NCI-H128 (cell line): ENCODE measurements around the gene CFAP46.
"Not testable (repeated sequence)": the region's sequence is repeated elsewhere in the genome, so short reads cannot be mapped to it uniquely, and the experiment has no call there.

Source experiments
- DNase-seq: peaks from one replicate; lab custom pipeline; 2025; ENCODE audit not compliant: unreplicated experiment; lab: John Stamatoyannopoulos, UW

CFAP46 gene

DNA sequence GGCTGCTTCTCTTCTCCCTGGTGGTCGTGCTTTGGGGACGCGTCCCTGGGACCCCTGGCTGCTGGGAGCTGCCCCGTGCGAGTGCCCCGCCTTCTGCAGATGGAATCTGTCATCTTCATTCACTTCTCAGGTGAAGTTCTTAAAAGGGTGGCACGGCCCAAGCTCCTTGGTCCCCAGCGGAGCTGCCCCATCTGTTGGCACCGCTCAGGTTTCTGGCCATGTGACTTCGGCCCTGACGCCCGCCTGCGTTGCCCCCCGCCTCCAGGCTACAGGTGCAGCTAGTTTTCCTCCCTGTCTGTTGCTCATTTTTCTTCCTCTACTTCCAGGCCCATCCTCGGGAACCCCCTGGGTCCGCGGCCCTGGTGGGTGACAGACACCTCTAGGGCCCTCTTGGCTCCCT lies 149.6 kb downstream of the CFAP46 start:
- no peak for DNase-seq

DNA sequence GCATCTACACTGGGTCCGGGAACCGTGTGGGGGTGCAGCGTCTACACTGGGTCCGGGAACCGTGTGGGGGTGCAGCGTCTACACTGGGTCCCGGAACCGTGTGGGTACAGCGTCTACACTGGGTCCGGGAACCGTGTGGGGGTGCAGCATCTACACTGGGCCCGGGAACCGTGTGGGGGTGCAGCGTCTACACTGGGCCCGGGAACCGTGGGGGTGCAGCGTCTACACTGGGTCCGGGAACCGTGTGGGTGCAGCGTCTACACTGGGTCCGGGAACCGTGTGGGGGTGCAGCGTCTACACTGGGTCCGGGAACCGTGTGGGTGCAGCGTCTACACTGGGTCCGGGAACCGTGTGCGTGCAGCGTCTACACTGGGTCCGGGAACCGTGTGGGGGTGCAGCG lies 150.3 kb downstream of the CFAP46 start:
- not testable (repeated sequence) for DNase-seq

DNA sequence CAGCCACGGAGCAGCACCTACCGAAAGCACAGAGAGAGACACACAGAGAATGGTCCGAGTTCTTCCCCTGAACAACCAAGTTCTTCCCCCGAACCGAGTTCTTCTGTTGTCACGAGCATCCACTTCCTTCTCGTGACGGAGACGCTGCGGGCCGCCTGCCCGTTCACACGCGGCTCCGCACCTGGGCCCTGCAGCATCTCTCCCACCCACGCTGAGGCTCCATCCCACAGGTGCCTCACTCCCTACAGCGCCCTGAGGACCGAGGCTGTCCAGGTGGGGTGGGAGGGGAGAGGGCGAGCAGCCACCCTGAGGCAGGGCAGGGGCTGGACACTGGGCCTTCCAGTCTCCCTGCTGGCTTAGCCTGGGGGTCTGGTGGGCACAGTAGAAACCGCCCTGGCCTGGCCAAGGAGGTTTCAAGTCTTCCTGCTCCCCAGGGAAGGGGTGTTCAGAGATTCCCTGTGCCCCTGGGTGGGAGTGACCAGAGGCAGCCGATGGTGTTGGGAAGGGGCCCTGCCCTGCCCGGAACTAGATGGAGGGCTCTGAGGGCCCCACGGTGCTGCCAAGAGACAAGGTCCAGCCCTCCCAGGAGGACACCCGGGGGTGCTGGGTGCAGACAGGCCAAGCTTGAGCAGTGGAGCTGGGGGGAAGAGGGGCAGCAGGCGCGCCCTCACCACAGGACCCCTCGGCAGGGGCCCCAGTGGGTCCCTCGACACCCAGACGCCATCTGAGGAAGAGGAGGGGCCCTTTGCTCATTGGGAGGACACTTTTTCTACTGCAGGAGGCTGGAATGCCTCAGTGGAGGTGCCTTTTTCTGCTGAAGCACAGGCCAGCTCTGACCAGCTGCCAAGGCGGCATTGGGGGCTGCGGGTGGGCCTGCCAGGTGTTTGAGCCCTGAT lies 151.2 kb downstream of the CFAP46 start:
- no peak for DNase-seq

DNA sequence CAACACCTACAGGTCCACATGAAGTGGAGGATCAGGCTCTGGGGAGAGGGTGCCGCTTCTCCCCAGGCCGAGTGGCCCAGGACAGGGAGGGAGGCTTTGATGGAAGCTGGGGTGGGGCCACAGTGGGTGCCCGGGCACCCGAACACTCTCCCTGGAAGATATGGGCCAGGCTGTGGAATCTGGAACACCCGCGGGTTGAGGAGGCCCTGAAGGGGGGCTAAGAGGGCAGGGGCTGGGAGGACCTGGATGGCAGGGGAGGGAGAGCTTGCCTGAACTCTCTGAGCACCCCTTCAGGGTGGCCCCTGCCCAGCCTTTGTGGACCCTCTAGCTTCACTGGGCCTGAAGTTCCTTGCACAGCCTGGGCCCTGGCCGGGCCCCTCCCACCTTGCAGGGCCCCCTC lies 151.9 kb downstream of the CFAP46 start:
- no peak for DNase-seq

DNA sequence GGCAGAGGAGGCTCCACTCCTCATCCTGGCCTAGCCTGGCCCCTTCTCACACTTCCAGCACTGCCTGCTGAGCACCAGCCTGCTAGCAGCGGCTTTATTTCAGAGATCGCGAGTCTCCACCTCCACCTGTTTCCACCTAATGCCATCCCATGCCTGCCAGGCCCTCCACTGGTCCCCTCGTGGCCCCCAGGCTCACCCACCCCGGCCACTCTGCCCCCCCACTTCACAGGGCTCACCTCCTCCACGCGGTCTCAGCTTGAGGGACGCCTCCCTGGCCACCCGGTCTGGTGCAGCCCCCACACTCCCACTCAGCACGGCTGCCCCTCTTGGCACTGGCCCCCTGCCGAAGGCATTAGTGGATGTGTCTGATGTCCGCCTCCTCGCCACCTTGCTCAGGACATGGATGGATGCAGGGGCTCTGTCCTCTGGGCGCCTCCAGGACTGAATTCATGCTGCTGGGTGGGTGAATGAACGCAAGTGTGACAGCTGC lies 152.7 kb downstream of the CFAP46 start:
- DNase-seq, result no peak

DNA sequence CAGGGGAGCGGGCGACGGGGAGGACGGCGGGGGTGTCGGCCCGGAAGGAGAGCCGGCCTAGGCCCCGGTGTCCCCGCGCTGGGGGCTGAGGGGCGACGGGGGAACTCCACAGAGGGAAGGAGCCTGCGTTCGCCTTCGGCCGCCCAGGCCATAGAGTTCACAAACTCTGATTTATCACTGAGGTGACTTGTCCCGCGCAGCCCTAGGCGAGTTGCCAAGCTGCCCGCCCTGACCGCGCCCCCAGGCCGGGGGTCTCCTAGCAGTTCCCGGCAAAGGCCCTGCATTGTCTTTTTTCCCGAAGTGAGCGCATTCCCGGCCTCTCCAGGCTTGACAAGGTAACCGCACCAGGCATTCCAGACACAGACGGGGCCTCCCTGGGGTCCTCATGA lies 153.5 kb downstream of the CFAP46 start:
- DNase-seq, result no peak

DNA sequence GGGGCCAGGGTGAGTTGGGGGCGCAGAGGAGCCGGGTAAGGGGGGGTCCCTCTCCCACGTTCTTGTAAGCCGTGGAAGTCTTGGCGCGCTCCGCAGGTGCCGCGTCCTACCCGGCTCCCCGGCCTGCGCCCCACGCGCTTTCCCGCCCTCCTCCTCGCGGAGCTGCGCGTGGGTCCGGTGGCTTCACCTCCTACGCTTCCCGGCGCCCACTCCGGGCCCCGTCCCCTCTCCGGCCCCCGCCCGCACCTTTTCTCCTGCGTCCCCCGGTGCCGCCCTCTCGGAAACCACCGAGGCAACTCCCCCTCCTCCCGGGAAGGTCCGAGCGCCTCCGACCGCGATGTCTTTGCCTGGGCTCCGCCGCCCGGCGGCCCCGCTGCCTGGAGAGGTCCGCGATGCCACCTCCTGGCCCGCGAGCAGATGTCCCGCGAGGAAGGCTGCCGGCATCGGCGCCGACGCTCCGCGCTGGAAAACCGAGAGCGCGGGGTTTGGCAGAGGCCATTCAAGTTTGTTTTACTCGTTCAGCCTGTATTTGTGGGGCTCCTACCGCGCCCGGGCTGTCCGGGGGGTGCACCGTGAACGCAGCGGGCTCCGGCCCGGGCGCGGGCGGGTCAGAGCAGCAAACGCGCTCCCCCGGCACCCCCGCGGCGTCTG lies 154.1 kb downstream of the CFAP46 start:
- no peak for DNase-seq

DNA sequence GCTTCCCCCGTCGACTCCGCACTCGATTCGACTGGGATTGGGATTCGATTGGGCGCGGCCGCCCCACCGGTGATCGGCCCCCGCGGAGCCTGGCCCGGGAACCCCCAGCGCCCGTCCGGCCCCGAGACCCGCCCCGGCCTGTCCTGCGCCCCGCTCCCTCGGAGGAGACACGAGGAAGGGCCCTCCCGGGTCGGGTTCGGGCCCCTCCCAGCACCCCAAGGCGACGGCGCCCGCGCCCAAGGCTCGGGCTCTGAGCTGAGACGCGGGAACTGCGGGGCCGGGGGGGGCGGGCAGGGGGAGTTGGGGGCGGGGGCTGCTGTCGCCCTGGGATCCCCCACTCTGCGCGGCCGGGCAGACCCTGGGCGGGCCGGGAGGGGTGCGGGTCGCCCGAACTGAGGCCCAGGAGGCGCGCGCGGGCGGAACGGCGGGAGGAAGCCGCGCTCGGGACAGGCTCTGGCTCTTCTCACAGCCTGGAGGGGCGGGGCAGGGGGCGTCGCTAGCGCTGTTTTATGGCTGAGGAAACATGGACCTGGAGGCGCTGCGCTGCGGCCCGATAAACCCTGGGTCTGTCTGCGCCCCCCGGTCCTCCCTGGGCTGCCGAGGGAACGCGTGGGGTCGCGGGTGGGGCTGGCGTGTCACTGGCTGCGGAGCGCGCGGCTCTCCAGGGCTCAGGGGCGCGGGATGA lies 154.7 kb downstream of the CFAP46 start:
- DNase-seq, result no peak

DNA sequence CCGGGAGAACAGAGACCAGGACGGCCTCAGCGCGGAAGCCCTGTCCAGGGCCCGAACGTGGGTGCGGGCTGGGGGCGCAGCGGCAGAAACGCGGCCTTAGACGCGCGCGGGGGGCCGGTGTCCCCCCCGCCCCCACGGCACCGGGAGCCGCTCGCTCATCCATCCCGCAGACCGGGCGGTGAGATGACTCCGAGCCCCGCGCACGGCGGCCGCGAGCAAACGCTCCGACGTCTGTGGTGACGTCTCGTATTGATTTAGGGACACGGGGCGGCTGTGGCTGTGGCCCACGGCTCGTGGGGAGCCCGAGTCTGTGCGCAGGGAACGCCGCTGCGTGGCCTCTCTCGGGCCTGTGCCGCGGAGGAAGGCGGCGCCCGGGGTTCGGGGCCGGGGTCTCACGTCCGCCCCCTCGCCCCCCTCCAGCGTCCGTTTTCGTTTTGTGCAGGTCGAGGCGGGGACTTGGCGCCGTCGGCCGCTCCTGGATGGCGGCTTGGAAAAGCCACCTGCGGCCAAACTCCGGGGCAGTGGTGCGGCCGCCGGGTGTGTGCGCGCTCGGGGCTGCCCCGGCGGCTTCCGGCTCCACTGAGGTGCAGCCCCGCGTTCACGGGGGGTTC lies 155.4 kb downstream of the CFAP46 start:
- no peak for DNase-seq

DNA sequence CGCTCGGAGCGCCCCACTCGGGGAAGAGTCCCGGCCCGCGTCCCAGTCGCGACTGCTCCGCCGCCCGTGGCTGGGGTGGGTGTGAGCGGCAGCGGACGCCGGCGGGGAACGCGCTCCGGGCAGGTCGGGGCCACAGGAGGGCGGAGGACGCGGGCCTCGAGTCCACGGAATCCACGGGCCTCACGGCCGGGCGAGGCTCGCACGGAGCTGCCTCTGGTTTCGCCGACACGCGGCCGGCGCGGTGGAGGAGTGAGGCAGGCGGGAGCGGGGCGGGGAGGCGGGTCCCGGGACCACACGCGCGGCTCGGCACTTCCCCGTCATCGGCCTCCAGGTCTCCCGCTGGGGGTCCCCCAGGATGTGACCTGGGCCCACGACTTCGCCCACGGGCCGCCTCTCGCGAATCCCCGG lies 155.9 kb downstream of the CFAP46 start:
- DNase-seq, result no peak

DNA sequence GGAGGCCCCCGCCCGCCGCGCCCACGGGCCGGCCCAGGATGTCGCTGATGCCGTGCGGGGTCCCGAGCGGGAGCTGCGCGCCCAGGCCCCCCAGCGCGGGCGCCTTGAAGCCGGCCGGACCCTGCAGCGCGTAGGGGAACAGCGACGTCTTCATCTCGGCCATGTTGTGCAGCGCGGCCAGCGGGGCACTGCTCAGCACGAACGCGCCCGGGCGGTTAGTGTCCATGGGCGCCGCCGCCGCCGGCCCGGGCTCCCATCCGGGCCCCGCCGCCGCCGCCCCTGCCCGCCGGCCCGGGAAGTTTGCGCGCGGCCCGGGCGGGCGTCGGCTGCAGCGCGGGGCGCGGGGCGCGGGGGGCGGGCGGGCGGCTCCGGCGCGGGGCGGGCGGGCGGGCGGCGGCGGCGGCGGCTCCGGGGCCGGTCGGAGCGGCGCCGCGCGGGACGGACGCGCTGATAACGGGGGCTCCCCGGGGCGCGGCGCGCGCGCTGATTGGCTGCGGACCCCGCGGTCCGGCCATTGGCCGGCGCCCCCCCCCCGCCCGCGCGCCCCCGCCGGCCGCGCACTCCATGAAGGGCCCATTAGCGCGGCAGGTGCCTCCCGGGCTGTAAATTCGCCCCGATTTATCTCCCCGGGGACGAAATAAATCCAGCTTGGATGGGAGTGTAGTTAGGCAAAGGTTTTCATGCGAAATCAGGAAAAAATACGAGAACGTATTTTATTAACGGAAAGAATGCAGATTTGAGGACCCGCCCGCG lies 156.5 kb downstream of the CFAP46 start, which contains the start of gene NKX6-2:
TSS of gene NKX6-2 (minus strand) at position 425 of the 753 bp plus-strand sequence. CDS start at position 226, 199 bp downstream.
- DNase-seq, result no peak

DNA sequence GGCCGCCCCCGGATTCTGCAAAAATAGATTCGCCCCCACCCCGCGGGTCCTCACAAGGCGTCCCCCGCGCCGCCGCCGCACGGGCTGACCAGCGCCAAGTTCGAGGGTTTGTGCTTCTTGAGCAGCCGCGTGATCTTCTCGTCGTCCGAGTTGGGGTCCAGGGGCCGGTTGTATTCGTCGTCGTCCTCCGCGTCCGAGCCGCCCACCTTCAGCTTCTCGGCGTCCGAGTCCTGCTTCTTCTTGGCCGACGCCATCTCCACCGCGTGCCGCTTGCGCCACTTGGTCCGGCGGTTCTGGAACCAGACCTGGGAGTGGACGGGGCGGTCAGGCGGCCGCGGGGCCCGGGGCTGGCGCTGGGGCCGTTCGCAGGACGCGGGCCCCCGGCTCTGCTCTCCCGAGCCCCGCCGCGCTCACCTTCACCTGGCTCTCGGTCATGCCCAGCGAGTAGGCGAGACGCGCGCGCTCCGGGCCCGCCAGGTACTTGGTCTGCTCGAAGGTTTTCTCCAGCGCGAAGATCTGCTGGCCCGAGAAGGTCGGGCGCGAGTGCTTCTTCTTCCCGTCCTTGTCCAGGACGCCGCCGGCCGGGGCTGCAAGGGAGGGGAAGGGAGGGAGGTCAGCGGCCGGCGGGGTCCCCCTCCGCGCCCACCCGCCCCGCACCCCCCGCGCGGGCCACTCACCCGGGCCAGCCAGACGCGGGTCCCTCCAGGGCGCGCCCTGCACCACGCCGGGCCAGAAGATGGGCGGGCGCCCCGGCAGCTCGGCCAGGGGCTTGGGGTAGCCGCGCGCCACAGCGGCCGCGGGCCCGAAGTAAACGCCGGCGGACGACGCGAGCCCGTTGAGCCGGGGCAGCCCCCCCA lies 157.3 kb downstream of the CFAP46 start:
- DNase-seq, result no peak

DNA sequence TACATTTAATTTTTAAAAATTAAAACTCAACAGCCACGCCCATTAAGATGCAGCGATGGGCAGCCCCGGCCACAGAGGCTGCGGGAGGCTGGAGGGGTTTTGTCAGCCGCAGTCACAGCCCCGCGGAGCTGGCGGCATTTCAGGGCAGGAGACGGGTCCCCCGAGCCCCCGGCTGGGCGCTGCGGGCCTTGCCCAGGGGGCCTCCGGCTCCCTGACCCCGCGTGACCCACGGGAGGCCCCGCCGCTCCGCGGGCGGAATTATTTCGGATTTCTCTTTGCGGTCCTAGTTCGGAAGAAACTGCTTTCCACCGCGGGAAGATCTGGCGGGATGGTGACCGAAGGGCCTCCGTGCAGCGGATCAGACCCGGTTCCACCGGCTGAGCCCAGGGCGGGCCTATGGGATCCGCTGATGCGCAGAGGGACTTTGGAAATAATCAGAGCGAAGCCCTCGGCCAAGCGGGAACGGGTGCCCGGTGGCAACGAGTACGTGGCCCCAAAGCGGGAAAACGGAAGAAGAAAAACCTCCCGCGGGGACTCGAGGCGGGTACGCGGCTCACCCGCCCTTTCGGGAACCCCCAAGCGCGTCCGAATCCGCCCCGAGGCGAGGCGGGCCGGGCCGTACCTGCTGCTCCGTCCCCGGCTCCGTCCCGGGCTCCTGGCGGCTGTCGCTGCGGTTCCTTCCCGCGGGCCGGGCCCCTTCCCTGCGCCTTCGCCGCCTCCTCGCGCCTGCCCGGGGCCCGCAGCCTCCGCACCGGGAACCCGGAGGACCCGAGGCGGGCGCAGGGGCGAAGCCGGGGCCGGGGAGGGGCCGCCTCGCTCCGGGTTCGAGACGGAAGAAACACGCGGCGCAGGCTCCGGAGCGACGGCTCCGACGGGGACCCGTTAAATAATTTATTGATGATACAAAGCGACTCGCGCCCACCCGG lies 158.2 kb downstream of the CFAP46 start:
- DNase-seq, result no peak

DNA sequence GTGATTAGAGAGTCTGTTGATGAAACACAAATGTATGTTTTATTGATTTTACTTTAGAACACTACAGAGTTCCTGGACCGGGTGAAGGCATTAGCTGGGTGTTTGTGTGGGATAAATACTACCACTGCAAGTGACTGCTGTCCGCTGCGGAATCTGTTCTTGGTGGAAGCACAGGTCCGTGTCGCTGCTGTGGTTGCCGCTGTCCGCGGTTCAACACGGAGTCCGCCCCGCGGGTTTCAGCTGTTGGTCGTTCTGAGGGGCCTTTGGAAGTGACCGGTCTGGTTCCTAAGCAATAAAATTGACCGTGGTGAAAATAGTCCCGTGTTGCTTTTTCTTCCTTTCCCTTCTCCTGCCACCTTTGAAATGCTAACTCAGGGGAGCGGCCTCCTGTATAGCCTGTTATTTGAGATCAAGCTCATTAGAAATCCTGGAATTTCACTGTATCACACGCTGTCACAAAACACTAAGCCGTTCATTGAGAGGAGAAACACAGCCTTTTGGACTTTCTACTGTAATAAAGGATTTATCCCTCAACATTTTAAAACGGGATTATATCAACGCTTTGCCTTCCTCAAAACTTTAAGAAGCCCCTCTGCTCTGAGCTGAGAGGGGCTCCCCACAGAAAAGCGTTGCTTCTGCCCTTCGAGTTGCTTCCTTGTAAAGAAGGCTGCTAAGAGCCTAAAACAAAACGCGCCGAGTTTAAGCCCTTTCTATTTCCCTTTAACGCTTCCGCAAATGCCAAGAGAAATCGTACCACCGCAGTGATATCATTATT lies 159.0 kb downstream of the CFAP46 start:
- DNase-seq, result no peak

DNA sequence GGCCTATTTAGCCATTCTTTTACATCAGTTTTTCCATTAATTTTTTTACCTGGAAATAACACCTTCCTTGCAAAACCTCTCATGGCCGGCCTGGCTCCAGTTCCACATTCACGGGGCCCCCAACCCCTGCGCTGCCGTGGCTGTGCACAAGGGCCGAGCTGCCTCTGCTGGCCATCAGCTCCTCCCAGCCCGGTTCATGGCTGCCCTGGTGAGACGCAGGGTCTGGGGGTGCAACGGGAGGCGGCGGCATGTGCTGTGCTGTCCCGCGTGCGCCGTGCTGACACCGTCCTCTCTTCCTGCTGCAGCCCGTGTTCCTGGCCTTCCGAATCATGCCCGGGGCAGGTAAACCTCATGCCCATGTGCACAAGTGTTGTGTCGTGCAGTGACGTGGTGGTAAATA lies 160.8 kb downstream of the CFAP46 start:
- no peak for DNase-seq

DNA sequence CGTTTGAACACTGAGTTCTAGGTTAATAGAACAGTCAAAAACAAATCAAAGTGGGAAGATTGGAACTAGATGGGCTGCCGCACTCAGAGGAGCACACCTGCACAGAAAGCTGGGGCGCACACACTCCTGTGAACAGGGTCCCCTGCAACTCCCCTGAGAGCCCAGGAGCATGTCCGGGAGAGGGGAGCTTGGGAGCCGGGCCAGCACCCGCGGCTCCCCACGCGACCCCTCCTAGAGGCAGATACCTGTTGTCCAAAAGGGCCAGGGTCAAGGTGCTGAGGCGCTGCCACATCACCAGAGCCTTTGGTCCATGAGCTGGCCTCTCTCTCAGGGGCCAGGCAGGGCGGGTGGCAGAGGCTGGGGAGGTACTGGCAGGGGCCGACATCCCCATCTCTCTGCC lies 162.0 kb downstream of the CFAP46 start:
- no peak for DNase-seq

DNA sequence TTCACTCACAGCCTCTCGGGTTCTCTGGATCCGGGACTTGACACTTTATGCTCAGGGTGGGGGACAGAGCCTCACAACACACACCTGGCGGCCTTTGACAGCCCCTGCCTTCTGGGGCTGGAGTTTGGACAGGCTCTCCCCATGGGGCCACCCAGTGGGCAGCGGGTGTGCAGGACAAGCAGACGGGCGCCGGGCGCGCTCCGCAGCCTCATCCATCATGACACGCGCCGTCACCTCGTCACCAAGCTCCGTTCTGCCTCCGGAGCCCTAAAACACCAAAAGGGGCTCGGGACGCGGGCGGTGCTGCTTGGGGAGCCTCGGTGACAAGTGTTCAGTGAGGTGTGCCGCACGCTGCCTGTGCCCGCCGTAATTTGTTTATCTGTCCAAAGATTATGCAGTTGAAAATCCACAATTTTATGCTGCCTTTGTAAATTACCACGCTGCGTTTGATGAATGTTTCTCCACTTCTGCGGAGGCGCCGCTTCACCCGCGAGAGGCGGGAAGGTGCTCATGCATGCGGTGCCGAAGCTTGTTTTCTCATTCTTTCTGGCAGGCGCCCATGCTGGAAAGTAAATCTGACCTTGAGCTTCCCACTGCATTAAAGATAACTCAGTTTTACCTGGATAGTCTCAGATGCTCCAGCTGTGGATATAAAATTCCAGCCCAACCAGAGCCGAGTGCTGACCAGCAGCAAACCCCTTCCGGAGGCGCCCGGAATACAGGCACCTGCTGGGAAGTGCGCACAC lies 162.6 kb downstream of the CFAP46 start:
- no peak for DNase-seq
